ENCODE results near the gene MOG. TPM values are rescaled to one million over a fixed set of nuclear protein-coding genes. Genes with fewer than 3 reads are reported as not detected.
A peak's percentile ranks its signal among the peaks of the same experiment; 100 is the strongest.

The MOG gene
- total RNA-seq, 1 experiment from 2014 or later = not detected

GRCh38 chr6:29675561-29675960 is 18.7 kb downstream of the MOG start:
- DNase-seq (ENCODE audit: low spot score) = no peak

- DNase-seq (ENCODE audit: low spot score) = peak; percentile 56
Observed at GRCh38 chr6:29676981-29677601, 20.2 kb downstream of the MOG start.

DNA sequence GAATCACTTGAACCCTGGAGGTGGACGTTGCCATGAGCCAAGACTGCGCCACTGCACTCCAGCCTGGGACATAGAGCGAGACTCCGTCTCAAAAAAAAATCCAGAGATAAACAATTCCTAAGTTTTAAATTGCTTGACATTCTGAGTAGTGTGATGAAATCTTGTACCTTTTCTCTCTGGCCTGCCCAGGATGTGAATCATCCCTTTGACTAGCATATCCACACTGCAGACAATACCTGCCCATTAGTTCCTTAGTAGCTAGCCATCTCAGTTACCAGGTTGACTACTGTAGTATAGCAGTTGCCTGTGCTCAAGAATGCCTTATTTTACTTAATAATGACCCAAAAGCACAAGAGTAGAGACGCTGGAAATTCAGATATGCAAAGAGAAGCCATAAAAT is 21.2 kb downstream of the MOG start:
- DNase-seq (ENCODE audit: low spot score) = no peak

DNA sequence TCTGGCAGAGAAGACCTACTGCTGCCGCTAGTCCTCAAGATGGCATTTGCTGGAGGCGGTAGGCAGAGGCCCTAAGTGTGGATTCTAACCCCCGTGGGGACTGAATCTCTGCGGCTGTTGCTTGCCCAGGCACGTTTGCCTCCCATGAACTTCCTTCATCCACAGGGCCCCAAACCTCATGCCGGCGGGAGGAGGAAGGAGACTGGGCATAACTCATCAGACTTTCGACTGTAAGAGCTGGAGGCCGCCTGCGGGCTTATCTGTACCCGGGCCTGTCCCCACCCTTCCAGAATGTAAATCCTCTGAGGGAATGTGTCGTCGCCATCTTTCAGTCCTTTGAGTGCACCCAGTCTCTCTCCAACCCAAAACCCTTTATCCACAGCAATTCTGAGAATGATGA is 23.1 kb downstream of the MOG start:
- DNase-seq (ENCODE audit: low spot score) = no peak

DNA sequence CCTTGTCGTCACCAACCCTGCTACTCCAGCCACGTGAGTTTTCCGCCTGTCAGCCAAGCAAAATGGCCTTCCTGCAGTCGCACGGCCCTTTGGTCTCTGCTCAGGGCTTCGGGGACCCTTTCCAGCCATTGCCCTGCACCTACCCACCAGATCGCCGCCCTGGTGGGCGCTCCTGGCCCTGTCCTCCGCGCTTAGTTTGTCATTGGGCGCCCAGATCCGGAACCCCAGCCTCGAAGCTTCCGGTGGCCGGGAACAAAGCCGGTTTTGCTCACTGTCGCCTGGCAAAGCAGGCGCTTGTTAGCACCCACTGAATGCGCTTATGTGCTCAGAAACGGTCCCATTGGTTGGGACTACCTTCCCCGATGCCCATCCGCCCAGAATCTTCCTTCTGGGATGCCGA is 23.5 kb downstream of the MOG start:
- DNase-seq (ENCODE audit: low spot score) = no peak

DNA sequence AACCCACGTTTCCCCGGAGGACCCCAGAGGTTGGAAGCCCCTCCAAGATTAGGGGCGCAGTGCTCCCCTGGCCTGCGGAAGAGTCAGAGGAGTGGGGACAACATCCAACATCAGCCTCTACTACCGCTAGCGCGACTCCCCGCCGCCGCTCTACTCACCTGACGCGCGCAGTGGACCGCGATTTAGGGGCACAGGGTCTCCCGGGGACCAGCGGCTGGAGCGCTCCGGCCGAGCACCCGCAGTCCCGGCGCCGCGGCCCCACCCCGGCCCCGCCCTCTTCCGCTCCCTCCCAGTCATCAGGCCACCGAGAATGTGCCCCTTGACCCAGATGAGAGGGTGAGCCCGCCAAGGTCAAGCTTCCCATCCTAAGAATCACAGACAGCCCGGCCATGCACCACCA is 24.0 kb downstream of the MOG start, which contains the start of gene ZFP57:
Gene ZFP57 (minus strand): TSS at position 249 of the 400 bp plus-strand sequence. CDS start 4,149 bp downstream, outside the sequence.
- DNase-seq (ENCODE audit: low spot score) = no peak

DNA sequence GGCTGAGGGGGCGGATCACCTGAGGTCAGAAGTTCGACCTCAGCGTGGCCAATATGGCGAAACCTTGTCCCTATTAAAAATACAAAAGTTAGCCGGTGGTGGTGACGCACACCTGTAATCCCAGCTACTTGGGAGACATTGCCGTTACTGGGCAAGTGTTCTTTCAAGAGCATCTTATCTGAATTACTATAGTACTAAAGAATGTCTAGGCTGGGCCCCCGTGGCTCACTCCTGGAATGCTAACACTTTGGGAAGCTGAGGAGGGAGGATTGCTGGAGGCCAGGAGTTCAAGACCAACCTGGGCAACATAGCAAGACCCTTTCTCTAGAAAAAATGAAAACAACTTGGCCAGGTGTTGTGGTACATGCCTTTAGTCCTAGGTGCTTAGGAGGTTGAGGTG is 24.9 kb downstream of the MOG start:
- no peak for DNase-seq (ENCODE audit: low spot score)

DNA sequence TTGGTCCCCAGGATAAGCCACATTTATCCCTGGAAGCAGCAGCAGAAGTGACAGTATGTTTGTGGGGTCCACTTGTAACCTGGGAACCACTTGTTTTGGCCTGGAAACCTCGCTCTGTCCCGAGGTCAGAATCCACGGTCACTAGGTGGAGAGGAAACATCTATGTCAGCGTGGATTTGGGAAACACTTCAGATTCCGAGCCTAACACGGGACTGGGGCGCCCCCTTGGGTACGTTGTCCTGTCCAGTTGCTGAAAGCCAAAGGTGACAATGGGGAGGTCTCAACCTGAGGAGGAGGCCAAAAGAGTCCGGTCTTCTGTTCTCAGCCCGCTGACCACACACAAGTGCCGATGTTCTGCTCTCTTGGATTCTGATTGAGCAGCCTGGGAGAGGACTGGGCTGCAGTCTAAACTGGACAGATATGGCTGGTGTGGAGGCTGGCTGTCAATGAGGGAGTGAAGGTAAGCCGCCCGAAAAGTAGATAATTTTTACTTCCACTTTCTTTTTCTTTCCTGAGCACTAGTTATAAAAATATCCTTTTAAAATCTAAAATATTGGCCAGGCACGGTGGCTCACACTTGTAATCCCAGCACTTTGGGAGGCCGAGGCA is 28.9 kb downstream of the MOG start:
- DNase-seq (ENCODE audit: low spot score) = no peak

DNA sequence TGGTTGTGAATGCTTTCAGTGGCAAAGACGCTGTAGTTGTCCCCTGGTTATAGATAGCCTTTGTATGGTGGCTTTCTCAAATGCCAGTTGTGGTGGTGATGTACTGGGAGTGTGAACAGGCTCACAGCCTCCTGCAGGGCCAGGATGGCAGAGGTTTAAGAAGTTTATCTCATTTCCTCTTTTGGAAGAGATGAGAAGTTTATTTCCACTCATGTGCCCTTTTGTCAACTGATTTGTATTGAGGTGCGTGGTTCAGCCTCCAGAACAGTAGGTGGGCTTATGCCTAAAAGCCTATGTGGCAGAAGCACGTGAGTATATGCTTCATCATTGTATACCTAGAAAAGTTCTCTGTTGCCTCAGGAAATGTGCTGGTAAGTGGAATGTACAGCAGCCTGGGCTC is 37.7 kb downstream of the MOG start:
- DNase-seq (ENCODE audit: low spot score) = no peak

GRCh38 chr6:29696147-29697125 is 39.5 kb downstream of the MOG start:
- no peak for DNase-seq (ENCODE audit: low spot score)

DNA sequence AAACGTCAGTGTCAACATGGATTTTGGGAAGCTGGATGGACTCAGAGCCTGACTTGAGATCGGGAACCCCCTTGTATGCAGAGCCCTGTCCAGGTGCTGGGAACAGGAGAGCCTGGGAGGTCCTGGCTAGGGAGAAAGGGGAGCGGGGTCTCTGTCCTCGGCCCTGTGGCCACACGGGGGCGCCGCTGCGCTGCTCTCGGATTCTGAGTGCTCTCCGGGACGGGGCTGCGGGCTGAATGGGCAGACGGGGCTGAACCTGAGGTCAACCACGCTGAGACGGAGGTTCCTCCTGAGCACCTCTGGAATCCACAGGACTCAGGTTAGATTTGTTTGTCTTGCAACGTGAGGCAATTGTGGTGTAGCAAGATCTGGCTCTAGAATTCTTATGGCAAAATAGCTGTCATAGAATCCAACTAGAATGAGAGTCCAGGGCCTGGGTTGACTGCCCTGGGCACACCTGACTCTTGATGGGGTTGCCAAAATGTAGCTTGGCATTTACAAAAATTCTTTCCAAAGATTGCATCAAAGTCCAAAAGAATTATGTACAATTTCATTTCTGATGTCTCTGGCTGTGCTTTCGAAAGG is 45.7 kb downstream of the MOG start:
- DNase-seq (ENCODE audit: low spot score) = peak; percentile 22

- DNase-seq (ENCODE audit: low spot score) = peak; percentile 56
Observed at GRCh38 chr6:29705389-29706231, 48.7 kb downstream of the MOG start.

GRCh38 chr6:29708432-29709179 is 51.7 kb downstream of the MOG start:
- no peak for DNase-seq (ENCODE audit: low spot score)

- no peak for DNase-seq (ENCODE audit: low spot score)
Observed at GRCh38 chr6:29709188-29709587, 52.3 kb downstream of the MOG start.

- DNase-seq (ENCODE audit: low spot score) = no peak
Observed at GRCh38 chr6:29710281-29710941, 53.5 kb downstream of the MOG start.

- no peak for DNase-seq (ENCODE audit: low spot score)
Observed at GRCh38 chr6:29720863-29721262, 64.0 kb downstream of the MOG start.
